HG02943 (cell line): Measurements from ENCODE around the gene PRKRIP1.

Source experiments
- ATAC-seq: cut with Tn5 transposase; IDR thresholded peaks from one replicate; pipeline ENCODE4 v1.9.1; 2021; ENCODE audit warnings: mild to moderate bottlenecking, low read depth, moderate library complexity; ENCODE audit not compliant: unreplicated experiment

Gene PRKRIP1

GRCh38 chr7:102429141-102429899, 33.2 kb downstream of the PRKRIP1 start:
- no peak for ATAC-seq

GRCh38 chr7:102431617-102432298, 35.6 kb downstream of the PRKRIP1 start:
- ATAC-seq = no peak

- ATAC-seq = peak; percentile 26
Measured at GRCh38 chr7:102432442-102433218, 36.5 kb downstream of the PRKRIP1 start.

GRCh38 chr7:102433219-102434038, 37.3 kb downstream of the PRKRIP1 start, which contains the start of gene ORAI2:
TSS of gene ORAI2 (plus strand) at chr7:102433575. CDS start at chr7:102438957, 5,382 bp downstream.
- ATAC-seq = peak; percentile 50

- ATAC-seq = peak; percentile 2
Measured at GRCh38 chr7:102434039-102434486, 37.9 kb downstream of the PRKRIP1 start.

GRCh38 chr7:102436118-102436517, 40.0 kb downstream of the PRKRIP1 start:
- ATAC-seq = no peak

- no peak for ATAC-seq
Measured at GRCh38 chr7:102439963-102440795, 44.0 kb downstream of the PRKRIP1 start.

- ATAC-seq = peak; percentile 33
Measured at GRCh38 chr7:102444961-102445673, 49.0 kb downstream of the PRKRIP1 start.

GRCh38 chr7:102445674-102446071, 49.5 kb downstream of the PRKRIP1 start:
- no peak for ATAC-seq

GRCh38 chr7:102446387-102447156, 50.4 kb downstream of the PRKRIP1 start:
- no peak for ATAC-seq

GRCh38 chr7:102447311-102447710, 51.1 kb downstream of the PRKRIP1 start:
- no peak for ATAC-seq

- no peak for ATAC-seq
Measured at GRCh38 chr7:102449136-102449535, 53.0 kb downstream of the PRKRIP1 start.

- peak; percentile 58 for ATAC-seq
Measured at GRCh38 chr7:102450242-102450641, 54.1 kb downstream of the PRKRIP1 start.

- ATAC-seq = no peak
Measured at GRCh38 chr7:102451371-102452054, 55.4 kb downstream of the PRKRIP1 start.

GRCh38 chr7:102452451-102452850, 56.3 kb downstream of the PRKRIP1 start:
- no peak for ATAC-seq

GRCh38 chr7:102453319-102453718, 57.2 kb downstream of the PRKRIP1 start:
- ATAC-seq = no peak

GRCh38 chr7:102454468-102454867, 58.3 kb downstream of the PRKRIP1 start:
- no peak for ATAC-seq
